HG03064 (cell line): ENCODE measurements around the gene RAD52.

Experiments
- ATAC-seq: cut with Tn5 transposase; IDR thresholded peaks from one replicate; pipeline ENCODE4 v1.9.1; 2021; ENCODE audit warnings: low read depth; ENCODE audit not compliant: unreplicated experiment

Gene RAD52

DNA sequence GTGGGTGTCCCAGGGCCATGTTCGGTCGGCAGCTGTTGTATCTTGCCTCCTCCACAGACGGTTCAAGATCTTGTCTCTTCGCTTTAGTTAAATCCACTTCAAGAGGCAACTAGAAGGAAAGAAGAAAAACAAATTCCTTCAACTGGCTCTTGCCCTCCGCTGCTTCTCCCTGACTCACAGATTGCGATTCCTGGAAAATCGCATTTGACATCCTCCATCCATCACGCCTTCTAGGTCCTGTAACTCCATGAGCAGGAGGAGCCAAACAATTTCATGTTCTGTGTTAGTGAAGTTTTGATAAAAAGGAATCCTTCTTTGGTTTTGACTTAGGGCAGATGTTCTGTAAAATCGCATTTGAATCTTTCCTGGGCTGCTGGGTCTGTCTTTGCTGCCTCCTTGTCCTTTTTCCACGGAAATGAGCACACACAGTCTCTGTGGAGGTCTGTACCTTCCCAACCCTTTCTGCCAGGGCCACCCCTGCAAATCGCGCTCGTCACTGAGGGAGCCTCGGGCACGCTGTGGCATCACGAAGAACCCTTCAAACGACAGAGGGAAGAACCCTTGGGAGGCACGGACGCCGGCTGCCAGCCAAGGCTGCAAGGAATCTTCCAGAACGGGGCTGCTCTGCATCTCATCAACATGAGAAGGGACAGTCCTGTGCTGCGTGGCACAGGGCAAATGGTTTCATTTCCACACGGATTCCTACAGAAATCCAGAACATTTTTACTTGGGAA, 32.6 kb downstream of the RAD52 start:
- no peak for ATAC-seq

DNA sequence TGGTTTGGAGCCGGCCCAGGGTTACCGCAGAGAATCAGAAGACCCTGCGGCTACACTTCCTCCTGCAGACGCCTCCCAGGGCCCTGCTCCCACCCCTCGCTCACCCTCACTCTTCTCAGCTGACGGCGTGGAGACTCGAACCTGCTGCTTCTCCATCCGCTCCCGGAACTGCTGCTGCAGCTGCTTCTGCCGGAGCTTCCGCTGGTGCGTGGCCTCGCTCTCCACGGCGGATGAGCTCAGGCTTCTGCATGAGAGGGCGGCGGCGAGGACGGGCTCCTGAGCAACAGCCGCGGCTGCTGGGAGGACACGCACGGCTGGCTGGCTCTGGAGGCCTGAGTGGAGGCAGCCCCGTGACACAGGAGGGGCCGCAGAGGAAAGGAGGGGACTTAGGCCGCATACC, 33.3 kb downstream of the RAD52 start:
- no peak for ATAC-seq

DNA sequence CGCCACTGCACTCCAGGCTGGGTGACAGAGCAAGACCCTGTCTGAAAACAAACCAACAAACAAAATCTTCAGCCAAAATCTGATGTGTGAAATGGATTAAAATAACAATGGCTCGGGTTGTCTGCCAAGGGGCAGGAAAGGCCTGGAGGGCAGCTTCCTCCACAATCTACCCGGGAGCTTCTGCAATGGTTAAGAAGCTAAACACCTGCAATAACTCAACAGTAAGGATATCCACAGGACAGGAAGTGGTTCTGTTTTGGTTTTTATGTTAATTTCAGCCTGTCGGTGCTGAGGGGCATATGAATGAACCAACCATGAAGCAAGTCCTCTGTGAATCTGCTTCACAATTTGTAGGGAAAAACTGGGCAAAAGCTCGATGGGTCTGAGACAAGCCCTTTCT, 34.4 kb downstream of the RAD52 start:
- no peak for ATAC-seq

DNA sequence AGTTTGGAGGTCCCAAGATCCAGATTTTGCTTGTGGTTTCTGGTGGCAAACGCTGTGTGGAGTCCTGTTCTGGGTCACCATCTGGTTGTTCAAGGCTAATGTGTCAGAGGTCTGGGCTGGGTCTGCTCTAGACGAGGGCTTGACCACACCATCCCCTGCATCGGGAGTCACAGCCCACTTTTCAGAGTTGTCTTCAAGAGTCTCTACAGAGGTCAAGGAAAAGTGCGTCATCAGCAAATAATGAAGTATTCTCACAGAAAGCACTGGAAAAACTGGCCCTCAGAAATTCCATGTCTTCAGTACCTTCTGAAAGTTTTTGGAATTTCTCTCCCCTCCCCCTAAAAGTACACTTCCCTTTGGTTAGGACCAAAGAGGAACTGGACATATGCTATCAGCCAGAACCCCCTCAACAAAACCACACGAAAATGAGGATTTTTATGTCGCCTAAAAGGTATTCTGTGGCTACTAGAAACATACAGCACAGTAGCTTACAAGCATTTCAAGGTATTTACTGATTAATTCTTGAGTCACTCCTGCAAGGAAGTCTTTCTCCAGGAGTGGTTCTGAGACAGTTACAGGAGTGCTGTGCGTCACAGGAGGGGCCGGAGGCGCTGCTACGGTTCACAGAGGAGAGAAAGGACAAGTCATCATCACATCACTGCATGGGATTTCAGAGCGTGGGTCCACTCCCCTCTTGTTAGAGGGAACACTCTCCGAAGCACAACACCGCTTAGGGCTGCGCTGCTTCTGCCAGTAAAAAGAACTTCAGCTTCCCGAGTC, 35.4 kb downstream of the RAD52 start:
- ATAC-seq, result no peak

DNA sequence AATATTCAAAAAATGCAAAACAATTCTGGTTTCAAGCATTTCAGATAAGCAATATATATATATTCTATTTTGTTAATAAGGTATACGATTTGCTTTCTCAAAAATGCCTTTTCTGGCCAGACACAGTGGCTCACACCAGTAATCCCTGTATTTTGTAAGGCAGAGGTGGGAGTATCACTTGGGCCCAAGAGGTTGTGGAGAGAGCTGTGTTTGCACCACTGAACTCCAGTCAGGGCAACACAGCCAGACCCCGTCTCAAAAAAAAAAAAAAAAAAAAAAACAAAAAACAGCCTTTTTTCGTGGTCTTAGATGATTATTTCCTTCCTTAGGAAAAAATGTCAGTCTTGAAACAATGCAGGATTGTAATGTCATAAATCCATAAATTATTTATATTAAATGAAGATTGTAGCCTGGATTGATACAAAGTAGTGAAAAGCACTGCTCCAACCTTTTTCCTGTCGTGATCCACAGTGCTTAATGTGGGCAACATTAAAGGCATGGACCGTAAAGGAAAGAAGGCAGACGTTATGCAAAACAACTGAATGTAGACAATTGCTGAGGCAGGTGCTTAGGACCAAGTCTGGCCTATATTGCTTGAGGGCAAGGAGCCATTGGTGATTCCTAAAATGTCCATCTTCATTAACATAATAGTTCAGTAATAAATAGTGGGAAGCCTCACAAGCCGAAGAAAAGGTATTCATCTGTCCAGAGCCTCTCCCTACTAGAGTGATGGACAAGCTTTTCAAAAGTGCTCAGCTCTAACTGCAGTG, 36.8 kb downstream of the RAD52 start:
- no peak for ATAC-seq

DNA sequence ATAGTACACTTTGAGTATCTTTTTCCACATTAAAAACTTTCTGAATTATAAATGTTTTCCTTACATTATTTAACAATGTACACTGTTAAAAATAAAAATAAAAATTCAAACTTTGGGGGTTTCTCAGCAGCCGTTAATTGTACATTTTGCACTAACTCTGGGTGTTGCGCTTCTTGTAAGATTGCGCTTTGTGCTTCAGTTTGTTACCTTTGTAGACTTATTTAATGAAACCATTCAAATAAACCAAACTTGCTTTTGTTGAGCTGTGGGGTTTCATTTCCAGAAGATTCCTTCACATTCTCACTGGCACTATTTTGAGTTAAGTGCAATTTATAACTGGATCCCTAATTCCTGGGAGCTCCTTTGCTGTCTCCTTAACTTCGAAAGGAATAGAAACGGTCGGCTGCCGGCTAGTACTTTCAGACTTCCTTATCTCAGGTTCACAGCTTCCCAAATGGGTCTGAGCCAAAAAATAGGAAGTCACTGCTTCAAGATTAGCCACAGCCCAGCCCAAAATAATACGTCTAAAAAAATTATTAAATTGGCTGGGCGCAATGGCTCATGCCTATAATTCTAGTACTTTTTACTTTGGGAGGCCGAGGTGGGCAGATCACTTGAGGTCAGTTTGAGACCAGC, 38.2 kb downstream of the RAD52 start:
- ATAC-seq, result no peak

DNA sequence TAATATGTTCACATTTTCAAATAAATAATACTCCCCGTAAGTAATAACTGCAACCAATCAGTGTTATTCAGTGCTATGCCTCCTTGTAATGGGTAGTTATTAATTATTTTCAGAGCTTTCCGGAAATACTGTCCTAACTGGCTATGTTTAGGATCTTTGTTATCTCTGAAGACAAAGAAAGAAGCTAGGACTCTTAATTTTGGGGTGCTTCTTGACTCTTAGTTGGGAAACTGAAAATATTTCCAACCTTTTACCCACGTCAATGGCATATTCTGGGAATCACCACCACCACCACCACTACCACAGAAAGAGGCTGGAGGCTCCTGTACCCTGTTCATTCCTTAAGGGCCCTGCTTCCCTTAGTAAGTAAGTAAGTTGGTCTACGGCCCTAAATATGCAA, 39.1 kb downstream of the RAD52 start:
- no peak for ATAC-seq

DNA sequence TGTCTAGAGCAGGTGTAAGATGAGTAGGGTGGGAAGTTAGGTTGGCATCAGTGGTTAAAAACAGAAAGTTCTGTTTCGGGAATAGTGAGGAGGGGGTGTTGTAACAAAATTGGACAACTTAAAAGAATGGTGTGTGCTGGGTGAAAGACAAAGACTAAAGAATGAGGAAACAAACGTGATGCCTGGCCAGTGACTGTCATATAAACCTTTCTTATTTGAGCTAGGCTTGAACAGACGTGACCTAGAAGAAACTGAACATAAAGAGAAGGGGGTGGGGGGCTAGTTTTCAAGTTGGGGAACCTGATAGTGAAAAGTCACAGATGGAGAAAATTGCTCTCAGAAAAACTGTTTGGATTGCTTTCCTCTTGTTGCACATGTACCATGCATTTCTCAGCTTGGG, 39.6 kb downstream of the RAD52 start:
- no peak for ATAC-seq

DNA sequence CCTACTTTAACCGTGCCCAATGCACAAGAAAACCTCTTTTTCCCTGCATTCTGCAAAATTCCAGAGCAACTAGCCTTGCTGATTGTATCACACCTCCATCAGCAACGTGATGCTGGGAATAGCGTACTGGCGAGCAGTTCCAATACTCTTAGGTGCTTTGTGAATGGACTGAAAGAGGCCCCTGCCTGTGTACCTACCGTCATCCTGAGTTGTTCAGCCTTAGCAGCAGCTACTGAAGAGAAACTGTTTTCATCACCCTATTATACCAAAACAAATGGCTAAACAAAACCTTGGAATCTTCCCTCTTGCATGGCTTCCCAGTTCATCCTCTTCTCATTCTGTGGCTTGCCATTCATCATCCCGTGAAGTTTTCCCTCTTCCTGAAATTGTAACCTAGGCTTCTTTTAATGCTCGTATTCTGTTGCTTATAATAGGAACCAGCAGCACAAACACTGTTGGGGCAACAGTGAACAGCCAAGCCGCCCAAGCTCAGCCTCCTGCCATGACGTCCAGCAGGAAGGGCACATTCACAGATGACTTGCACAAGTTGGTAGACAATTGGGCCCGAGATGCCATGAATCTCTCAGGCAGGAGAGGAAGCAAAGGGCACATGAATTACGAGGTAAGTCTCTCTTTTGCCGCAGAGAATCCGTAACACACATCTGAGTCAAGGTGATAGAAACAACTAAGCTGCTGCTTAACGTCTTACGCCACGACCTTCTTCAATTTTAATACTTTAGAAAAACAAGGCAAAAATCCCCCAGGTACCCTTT, 41.9 kb downstream of the RAD52 start:
- no peak for ATAC-seq

DNA sequence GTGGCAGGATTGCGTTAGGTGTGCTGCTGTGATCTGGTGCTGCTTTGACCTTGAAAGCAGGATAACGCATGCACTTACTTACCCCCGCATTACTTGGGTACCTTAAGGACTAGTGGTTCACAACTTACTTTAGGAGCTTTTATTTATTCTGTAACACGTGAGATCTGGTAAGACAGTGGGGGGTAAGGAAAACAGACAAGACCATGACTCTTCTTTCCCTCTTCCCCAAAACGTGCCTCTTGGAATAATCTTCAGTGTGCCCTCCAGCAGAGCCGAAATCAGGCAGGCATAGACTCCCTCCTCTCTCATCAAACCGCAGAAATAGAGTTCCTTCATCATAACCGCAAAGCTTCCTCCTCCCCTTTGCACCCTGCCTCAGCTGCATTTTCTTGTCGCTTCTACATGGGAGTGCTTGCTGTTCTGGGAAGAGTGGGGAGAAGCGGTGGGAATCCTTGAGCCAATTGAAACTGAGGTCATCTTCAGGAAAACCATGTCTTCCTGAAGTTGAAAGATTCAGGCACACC, 43.4 kb downstream of the RAD52 start:
- ATAC-seq, result no peak

DNA sequence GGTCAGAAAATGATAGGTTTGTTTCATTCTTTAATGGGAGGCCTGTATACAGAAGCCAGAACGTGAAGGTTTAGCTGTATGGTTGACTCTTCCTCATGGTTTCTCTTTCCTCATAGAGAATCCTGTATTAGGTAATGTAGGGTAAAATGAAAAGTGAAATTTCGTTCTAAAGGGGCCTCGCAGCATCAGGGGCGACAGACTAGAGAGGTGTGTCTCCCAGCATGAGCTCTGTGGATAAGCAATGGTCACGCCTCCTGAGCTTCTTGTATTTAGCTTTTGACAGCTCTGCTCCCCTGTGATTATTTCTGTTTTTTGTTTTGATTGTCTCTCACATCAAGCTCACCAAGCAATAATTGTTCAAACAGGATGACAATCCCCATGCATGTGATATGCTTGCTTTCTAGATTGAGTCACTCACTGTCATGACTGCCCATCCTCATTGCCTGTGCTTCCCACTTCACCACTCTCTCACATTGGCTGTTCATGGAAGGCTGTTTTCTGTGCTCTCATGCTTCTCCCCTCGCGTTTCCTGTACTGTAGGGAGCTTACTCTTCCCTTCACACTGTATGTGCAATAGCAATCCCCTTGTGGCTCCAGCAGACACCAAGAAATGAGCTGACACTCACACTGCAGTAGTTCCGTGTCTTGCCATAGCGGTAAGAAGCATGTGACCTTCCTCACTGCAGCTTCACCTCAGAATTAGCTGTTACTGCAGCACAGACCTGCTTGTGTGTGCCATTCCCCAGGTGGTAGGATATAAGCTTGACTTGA, 44.0 kb downstream of the RAD52 start:
- ATAC-seq, result no peak

DNA sequence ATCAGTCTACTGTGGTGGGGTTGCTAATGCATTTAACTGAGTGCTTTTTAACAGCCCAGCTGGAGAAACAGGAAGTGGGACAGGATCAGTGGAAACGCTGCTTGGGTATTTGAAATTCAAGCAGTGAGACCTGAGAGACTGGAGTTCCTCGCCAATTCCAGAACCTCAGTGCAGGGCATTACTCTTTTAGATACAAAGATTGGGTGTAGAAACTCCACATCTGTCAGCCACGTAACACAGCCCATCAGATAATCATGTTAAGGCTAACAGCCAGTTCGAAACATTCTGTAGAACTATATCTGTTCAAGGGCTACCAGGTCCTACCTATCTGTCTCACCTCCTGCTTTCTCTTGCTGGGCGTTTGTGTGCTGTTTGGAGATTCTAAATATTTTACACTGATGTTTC, 45.5 kb downstream of the RAD52 start:
- ATAC-seq, result no peak

DNA sequence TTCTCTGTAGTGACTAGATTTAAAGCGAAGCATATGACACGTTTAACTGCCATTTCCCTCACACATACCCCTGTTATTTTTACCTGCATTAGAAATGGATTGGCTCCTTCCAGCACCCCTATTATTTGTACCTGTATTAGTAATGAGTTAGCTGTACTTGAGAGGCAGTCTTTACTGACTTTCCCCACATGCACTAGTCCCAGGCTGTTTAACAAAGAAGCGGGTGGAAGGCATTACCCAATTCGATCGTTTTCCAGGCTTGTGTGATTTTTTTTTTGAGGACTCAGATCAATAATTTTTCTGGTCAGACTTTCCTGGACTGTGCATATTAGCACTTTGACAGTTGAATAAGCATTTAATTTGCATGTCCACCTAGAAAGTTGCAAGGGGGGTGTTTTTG, 46.4 kb downstream of the RAD52 start:
- ATAC-seq, result no peak

DNA sequence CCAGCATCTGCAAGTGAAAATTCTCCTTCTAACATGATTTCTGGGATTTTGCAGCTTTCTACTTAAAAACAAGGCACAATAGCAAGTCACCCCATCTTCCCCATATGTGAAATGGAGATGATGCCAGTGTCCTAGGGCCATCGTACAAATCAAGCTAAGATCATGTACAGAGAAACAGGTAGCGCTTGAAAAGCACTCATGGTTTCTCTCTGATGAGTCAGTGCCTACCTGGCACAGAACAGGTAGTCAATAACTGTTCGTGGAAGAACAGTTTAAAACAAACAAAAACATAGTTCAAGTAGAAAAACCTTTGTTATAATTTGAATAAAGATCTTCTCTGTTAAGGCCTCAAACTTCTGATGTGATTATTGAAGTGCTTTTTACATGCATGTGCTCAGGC, 46.9 kb downstream of the RAD52 start:
- ATAC-seq, result no peak

DNA sequence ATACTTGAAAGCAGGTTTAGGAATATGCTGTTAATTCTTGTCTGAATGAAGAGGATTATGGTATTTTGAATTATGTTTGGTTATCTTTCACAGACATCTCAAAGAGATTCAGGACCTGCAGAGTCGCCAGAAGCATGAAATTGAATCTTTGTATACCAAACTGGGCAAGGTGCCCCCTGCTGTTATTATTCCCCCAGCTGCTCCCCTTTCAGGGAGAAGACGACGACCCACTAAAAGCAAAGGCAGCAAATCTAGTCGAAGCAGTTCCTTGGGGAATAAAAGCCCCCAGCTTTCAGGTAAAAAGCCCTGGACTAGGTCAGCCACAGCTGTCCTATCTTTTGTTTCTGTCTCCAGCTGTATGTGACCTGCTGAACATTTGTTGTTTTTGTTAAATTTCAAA, 52.1 kb downstream of the RAD52 start:
- no peak for ATAC-seq

DNA sequence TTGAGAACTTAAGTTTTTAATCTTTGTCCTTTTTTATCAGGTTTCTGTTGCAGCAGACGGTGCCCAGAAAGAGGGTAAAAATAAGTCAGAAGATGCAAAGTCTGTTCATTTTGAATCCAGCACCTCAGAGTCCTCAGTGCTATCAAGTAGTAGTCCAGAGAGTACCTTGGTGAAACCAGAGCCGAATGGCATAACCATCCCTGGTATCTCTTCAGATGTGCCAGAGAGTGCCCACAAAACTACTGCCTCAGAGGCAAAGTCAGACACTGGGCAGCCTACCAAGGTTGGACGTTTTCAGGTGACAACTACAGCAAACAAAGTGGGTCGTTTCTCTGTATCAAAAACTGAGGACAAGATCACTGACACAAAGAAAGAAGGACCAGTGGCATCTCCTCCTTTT, 53.5 kb downstream of the RAD52 start:
- no peak for ATAC-seq

DNA sequence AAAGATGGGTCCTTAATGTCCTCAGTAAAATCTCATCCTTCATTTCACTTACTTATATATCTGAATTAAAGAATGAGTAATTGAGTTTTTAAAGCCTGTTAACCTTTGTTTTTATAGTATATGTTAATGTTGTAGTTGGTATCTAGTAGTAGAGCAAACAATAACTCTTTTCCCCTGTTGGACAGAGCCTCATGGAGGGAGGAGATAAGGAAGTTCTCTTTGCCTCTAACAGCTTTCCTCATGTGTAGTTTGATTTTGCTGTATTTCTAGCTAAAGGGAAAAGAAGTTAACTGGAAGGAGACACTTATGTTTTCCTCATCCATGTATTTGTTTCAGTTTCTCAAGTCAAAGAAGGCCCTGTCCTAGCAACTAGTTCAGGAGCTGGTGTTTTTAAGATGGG, 55.3 kb downstream of the RAD52 start:
- ATAC-seq, result no peak

DNA sequence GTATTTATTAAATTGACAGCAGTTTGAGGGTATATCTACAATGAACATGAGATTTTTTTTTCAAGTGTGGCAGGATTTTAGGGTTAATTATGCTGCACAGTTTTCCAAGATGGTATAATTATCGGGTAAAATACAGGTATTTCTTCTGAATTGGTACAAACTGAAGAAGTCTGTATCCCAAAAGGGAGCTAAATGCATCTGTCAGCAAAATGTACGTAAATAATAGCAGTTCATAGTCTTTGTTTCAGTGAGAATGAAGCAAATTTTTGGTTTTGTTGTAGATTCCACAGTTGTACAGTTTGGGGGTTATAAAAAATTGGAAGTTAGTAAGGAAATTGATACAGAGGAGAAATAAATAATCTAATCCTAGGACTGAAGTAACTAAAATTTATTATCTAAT, 63.3 kb downstream of the RAD52 start:
- ATAC-seq, result no peak

DNA sequence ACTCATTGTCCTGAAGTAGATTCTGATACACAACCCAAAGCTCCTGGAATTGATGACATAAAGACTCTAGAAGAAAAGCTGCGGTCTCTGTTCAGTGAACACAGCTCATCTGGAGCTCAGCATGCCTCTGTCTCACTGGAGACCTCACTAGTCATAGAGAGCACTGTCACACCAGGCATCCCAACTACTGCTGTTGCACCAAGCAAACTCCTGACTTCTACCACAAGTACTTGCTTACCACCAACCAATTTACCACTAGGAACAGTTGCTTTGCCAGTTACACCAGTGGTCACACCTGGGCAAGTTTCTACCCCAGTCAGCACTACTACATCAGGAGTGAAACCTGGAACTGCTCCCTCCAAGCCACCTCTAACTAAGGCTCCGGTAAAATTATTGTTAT, 63.8 kb downstream of the RAD52 start:
- no peak for ATAC-seq
